ENCODE results near the gene ENDOV.

The ENDOV gene

GRCh38 chr17:80482555-80483308 is 67.8 kb downstream of the ENDOV start:
- no peaks in the 10 kb centered on the region for H3K36me3 ChIP-seq (ENCODE audit: control insufficient read depth, insufficient read depth, low read length, severe bottlenecking)
- no peak for DNase-seq (ENCODE audit: low read depth)
- H3K27me3 ChIP-seq (replicated peaks; ENCODE audit: control insufficient read depth, insufficient read depth, low read length): peaks cover 45% of the 10 kb centered on the region
- H3K4me1 ChIP-seq (ENCODE audit: control insufficient read depth, insufficient read depth, low read length): no peaks in the 10 kb centered on the region
- no peak overlapping the region for H3K9ac ChIP-seq (ENCODE audit: low read length)
- no peak overlapping the region for H3K4me3 ChIP-seq (ENCODE audit: low read length)
- peaks cover 5% of the 10 kb centered on the region for H3K9me3 ChIP-seq (ENCODE audit: control insufficient read depth, low read length)

- Histone ChIP-seq H3K4me1 (ENCODE audit: control insufficient read depth, insufficient read depth, low read length) (no peaks in the 10 kb centered on the region), H3K9ac (ENCODE audit: low read length) (no peak overlapping the region), H3K27me3 (replicated peaks; ENCODE audit: control insufficient read depth, insufficient read depth, low read length) (peaks cover 37% of the 10 kb centered on the region), H3K4me3 (ENCODE audit: low read length) (no peak overlapping the region), H3K9me3 (ENCODE audit: control insufficient read depth, low read length) (peaks cover 5% of the 10 kb centered on the region), H3K36me3 (ENCODE audit: control insufficient read depth, insufficient read depth, low read length, severe bottlenecking) (no peaks in the 10 kb centered on the region)
- DNase-seq (ENCODE audit: low read depth): no peak
These were observed 70.9 kb downstream of the ENDOV start for GRCh38 chr17:80485846-80486245.

- H3K27me3 ChIP-seq (replicated peaks; ENCODE audit: control insufficient read depth, insufficient read depth, low read length): peaks cover 38% of the 10 kb centered on the region
- H3K4me3 ChIP-seq (ENCODE audit: low read length): no peak overlapping the region
- no peak overlapping the region for H3K9ac ChIP-seq (ENCODE audit: low read length)
- peaks cover 5% of the 10 kb centered on the region for H3K9me3 ChIP-seq (ENCODE audit: control insufficient read depth, low read length)
- no peaks in the 10 kb centered on the region for H3K4me1 ChIP-seq (ENCODE audit: control insufficient read depth, insufficient read depth, low read length)
- DNase-seq (ENCODE audit: low read depth): no peak
- H3K36me3 ChIP-seq (ENCODE audit: control insufficient read depth, insufficient read depth, low read length, severe bottlenecking): no peaks in the 10 kb centered on the region
These were observed 71.7 kb downstream of the ENDOV start for GRCh38 chr17:80486692-80487091.

GRCh38 chr17:80487511-80487910 is 72.5 kb downstream of the ENDOV start:
- no peak overlapping the region for H3K9ac ChIP-seq (ENCODE audit: low read length)
- no peak for DNase-seq (ENCODE audit: low read depth)
- H3K4me1 ChIP-seq (ENCODE audit: control insufficient read depth, insufficient read depth, low read length): no peaks in the 10 kb centered on the region
- no peaks in the 10 kb centered on the region for H3K36me3 ChIP-seq (ENCODE audit: control insufficient read depth, insufficient read depth, low read length, severe bottlenecking)
- peaks cover 33% of the 10 kb centered on the region for H3K27me3 ChIP-seq (replicated peaks; ENCODE audit: control insufficient read depth, insufficient read depth, low read length)
- H3K4me3 ChIP-seq (ENCODE audit: low read length): no peak overlapping the region
- peaks cover 5% of the 10 kb centered on the region for H3K9me3 ChIP-seq (ENCODE audit: control insufficient read depth, low read length)
